H1 (cell line): ENCODE measurements around the gene RABGGTA. TPM values are rescaled to one million over a fixed set of nuclear protein-coding genes. Genes with fewer than 3 reads are reported as not detected.

Source experiments
- CTCF ChIA-PET: fragments of 300-600 bp; sonication (Branson Sonifier 250); formaldehyde crosslinking; loops from one replicate; lab custom pipeline; 2021; ENCODE audit not compliant: partially characterized antibody; lab: Charles Lee
- POLR2A ChIA-PET: fragments of 300-600 bp; sonication (Branson Sonifier 250); formaldehyde crosslinking; loops from one replicate; lab custom pipeline; 2021; ENCODE audit warnings: inconsistent platforms; ENCODE audit not compliant: partially characterized antibody; lab: Charles Lee
- DNase-seq, 2 experiments: peaks; one replicate each; pipeline versions ENCODE4 v3.0.0 to v3.0.0-alpha.2; 2010 to 2022; ENCODE audit warnings: low spot score in 2 of 2, low read depth in 1 of 2, mixed read lengths in 1 of 2
- FAIRE-seq: peaks from 2 replicates; lab custom pipeline; 2011; peaks lifted over from hg19 to GRCh38; lab: Jason Lieb, UNC
- H2AFZ ChIP-seq: 2 replicates; pipeline ENCODE4 v1.8.1; 2012; ENCODE audit warnings: low read length, inconsistent platforms
- H2AK5ac ChIP-seq: 2 replicates; pipeline ENCODE4 v1.6.1; 2013; ENCODE audit warnings: low read depth, low read length
- H2BK120ac ChIP-seq: replicated peaks from 2 replicates; pipeline ENCODE3; 2013; ENCODE audit warnings: low read depth, low read length, inconsistent platforms
- H2BK12ac ChIP-seq: 2 replicates; pipeline ENCODE4 v1.6.1; 2013; ENCODE audit warnings: low read depth, low read length
- H2BK15ac ChIP-seq: 2 replicates; pipeline ENCODE4 v1.6.1; 2013; ENCODE audit warnings: low read length
- H2BK20ac ChIP-seq: 2 replicates; pipeline ENCODE4 v1.6.1; 2013; ENCODE audit warnings: low read length
- H2BK5ac ChIP-seq: 2 replicates; pipeline ENCODE4 v1.6.1; 2013; ENCODE audit warnings: low read depth, low read length
- H3K14ac ChIP-seq: 2 replicates; pipeline ENCODE4 v1.6.1; 2013; ENCODE audit warnings: inconsistent platforms; ENCODE audit not compliant: insufficient read length
- H3K18ac ChIP-seq: 2 replicates; pipeline ENCODE4 v1.6.1; 2013; ENCODE audit warnings: low read length; ENCODE audit errors: extremely low read depth
- H3K23ac ChIP-seq: 2 replicates; pipeline ENCODE4 v1.6.1; 2013; ENCODE audit warnings: inconsistent platforms; ENCODE audit not compliant: insufficient read length
- H3K23me2 ChIP-seq: 2 replicates; pipeline ENCODE4 v1.6.1; 2013; ENCODE audit warnings: low read depth, low read length
- H3K27ac ChIP-seq: 2 replicates; pipeline ENCODE4 v1.6.1; 2011; ENCODE audit warnings: low read depth, low read length, inconsistent platforms
- H3K27me3 ChIP-seq, 4 experiments: replicated peaks in 1 of 4; 1 replicate in 1 of 4; 2 replicates in 3 of 4; pipeline versions ENCODE4 v1.6.1 to v1.8.1; 2011 to 2013; ENCODE audit warnings: low read length in 3 of 4, mild to moderate bottlenecking in 3 of 4, inconsistent platforms in 2 of 4, mixed read lengths in 2 of 4, moderate library complexity in 1 of 4; ENCODE audit not compliant: control insufficient read depth in 3 of 4, insufficient read depth in 3 of 4; ENCODE audit errors: extremely low read depth in 1 of 4
- H3K36me3 ChIP-seq, 4 experiments: 2 replicates each; pipeline versions ENCODE4 v1.6.1 to v1.8.1; 2011 to 2013; ENCODE audit warnings: mild to moderate bottlenecking in 4 of 4, low read length in 3 of 4, moderate library complexity in 2 of 4, control low read depth in 1 of 4, inconsistent platforms in 1 of 4; ENCODE audit not compliant: insufficient read depth in 4 of 4, control insufficient read depth in 2 of 4
- H3K4ac ChIP-seq: replicated peaks from 2 replicates; pipeline ENCODE3; 2013; ENCODE audit warnings: low read length, low read depth, mixed read lengths, inconsistent platforms; ENCODE audit not compliant: insufficient read length
- H3K4me1 ChIP-seq, 4 experiments: replicated peaks in 1 of 4; 1 replicate in 1 of 4; 2 replicates in 3 of 4; pipeline versions ENCODE4 v1.6.1 to v1.8.1; 2011 to 2013; ENCODE audit warnings: low read length in 3 of 4, inconsistent platforms in 2 of 4, mixed read lengths in 1 of 4; ENCODE audit not compliant: insufficient read depth in 4 of 4, control insufficient read depth in 3 of 4
- H3K4me2 ChIP-seq, 2 experiments: 2 replicates each; pipeline versions ENCODE4 v1.6.1 to v1.8.1; 2011 to 2013; ENCODE audit warnings: low read depth in 2 of 2, low read length in 2 of 2, control low read depth in 1 of 2, inconsistent platforms in 1 of 2, mild to moderate bottlenecking in 1 of 2; ENCODE audit not compliant: insufficient read depth in 1 of 2
- H3K4me3 ChIP-seq, 4 experiments: fragments of 200-600, 300-600 bp in 1 of 4; sonication (generic), shearing (Covaris generic), sonication (Bioruptor Twin) in 1 of 4; 2 replicates each; pipeline versions ENCODE4 v1.5.1 to v1.8.1; 2011 to 2016; ENCODE audit warnings: low read length in 4 of 4, low read depth in 3 of 4, control low read depth in 2 of 4, inconsistent platforms in 2 of 4, mild to moderate bottlenecking in 2 of 4, mixed read lengths in 1 of 4, moderate library complexity in 1 of 4; ENCODE audit not compliant: insufficient read depth in 2 of 4; ENCODE audit errors: extremely low read depth in 1 of 4
- H3K56ac ChIP-seq: replicated peaks from 2 replicates; pipeline ENCODE3; 2013; ENCODE audit warnings: low read depth, mild to moderate bottlenecking, mixed read lengths, low read length, inconsistent platforms; ENCODE audit not compliant: insufficient read length
- H3K79me1 ChIP-seq: 2 replicates; pipeline ENCODE4 v1.6.1; 2013; ENCODE audit warnings: low read depth, low read length, control low read depth
- H3K79me2 ChIP-seq, 2 experiments: 2 replicates each; pipeline versions ENCODE4 v1.6.1 to v1.8.1; 2012 to 2013; ENCODE audit warnings: low read length in 2 of 2, mild to moderate bottlenecking in 2 of 2, inconsistent platforms in 1 of 2; ENCODE audit not compliant: insufficient read depth in 2 of 2, control insufficient read depth in 1 of 2
- H3K9ac ChIP-seq, 4 experiments: replicated peaks in 1 of 4; 1 replicate in 1 of 4; 2 replicates in 3 of 4; pipeline versions ENCODE4 v1.6.1 to v1.8.1; 2011 to 2013; ENCODE audit warnings: low read depth in 3 of 4, low read length in 3 of 4, control low read depth in 2 of 4, mild to moderate bottlenecking in 2 of 4, moderate library complexity in 2 of 4, inconsistent platforms in 1 of 4; ENCODE audit errors: extremely low read depth in 1 of 4
- H3K9me3 ChIP-seq, 2 experiments: 2 replicates each; pipeline versions ENCODE4 v1.6.1 to v1.8.1; 2012 to 2013; ENCODE audit warnings: mild to moderate bottlenecking in 2 of 2, moderate library complexity in 2 of 2, control low read depth in 1 of 2, inconsistent platforms in 1 of 2, low read depth in 1 of 2, low read length in 1 of 2, mixed read lengths in 1 of 2; ENCODE audit not compliant: insufficient read depth in 2 of 2
- H4K20me1 ChIP-seq, 2 experiments: replicated peaks in 1 of 2; 2 replicates each; pipeline versions ENCODE3 to v1.8.1; 2011 to 2013; ENCODE audit warnings: inconsistent platforms in 2 of 2, low read length in 2 of 2, mild to moderate bottlenecking in 1 of 2; ENCODE audit not compliant: insufficient read depth in 2 of 2, control insufficient read depth in 1 of 2
- H4K5ac ChIP-seq: 2 replicates; pipeline ENCODE4 v1.6.1; 2013; ENCODE audit warnings: low read length, low read depth, mixed read lengths, inconsistent platforms; ENCODE audit not compliant: insufficient read length
- H4K8ac ChIP-seq: 2 replicates; pipeline ENCODE4 v1.8.0; 2013; ENCODE audit warnings: mild to moderate bottlenecking, moderate library complexity, low read length, inconsistent platforms; ENCODE audit not compliant: insufficient read depth; ENCODE audit errors: extremely low read depth
- H4K91ac ChIP-seq: replicated peaks from 2 replicates; pipeline ENCODE3; 2013; ENCODE audit warnings: low read length, mixed read lengths, inconsistent platforms; ENCODE audit not compliant: insufficient read length
- CBX8 ChIP-seq: fragments of 300-800, 300-1000 bp; sonication (generic); IDR thresholded peaks from 2 replicates; pipeline ENCODE4 v1.7.1; 2016; ENCODE audit warnings: low read depth, low read length, borderline replicate concordance
- CEBPB ChIP-seq: IDR thresholded peaks from 2 replicates; pipeline ENCODE4 v1.6.1; 2012; ENCODE audit warnings: low read depth, low read length
- E2F6 ChIP-seq: IDR thresholded peaks from 2 replicates; pipeline ENCODE4 v1.6.1; 2012; ENCODE audit warnings: inconsistent platforms
- FOSL1 ChIP-seq: IDR thresholded peaks from 2 replicates; pipeline ENCODE4 v1.6.1; 2011; ENCODE audit warnings: mild to moderate bottlenecking, low read depth, low read length, moderate library complexity; ENCODE audit not compliant: insufficient read depth
- GTF2F1 ChIP-seq: IDR thresholded peaks from 2 replicates; pipeline ENCODE4 v1.6.1; 2012; ENCODE audit warnings: low read depth, low read length, improper control_type of control experiment, borderline replicate concordance
- HDAC2 ChIP-seq, 2 experiments: fragments of 300-600 bp in 1 of 2; sonication (generic) in 1 of 2; IDR thresholded peaks; 2 replicates each; pipeline ENCODE4 v1.6.1; 2011 to 2012; ENCODE audit warnings: low read depth in 2 of 2, low read length in 2 of 2, mild to moderate bottlenecking in 2 of 2, moderate library complexity in 2 of 2, borderline replicate concordance in 1 of 2, inconsistent platforms in 1 of 2
- KDM5A ChIP-seq: fragments of 200-600 bp; IDR thresholded peaks from 2 replicates; pipeline ENCODE4 v1.7.1; 2012; ENCODE audit warnings: mild to moderate bottlenecking, low read length, inconsistent platforms, mixed read lengths
- MAFK ChIP-seq: IDR thresholded peaks from 2 replicates; pipeline ENCODE4 v1.6.1; 2012; ENCODE audit warnings: low read depth, mild to moderate bottlenecking, improper control_type of control experiment, low read length
- POLR2A ChIP-seq, 2 experiments: IDR thresholded peaks; 1 replicate in 1 of 2; 2 replicates in 1 of 2; pipeline ENCODE4 v1.6.1; 2011; ENCODE audit warnings: low read depth in 2 of 2, low read length in 2 of 2, mild to moderate bottlenecking in 2 of 2; ENCODE audit errors: control extremely low read depth in 1 of 2
- RBBP5 ChIP-seq: IDR thresholded peaks from 2 replicates; pipeline ENCODE4 v1.7.1; 2012; ENCODE audit warnings: low read depth, mild to moderate bottlenecking, inconsistent platforms, low read length, moderate library complexity, borderline replicate concordance
- RXRA ChIP-seq: IDR thresholded peaks from 2 replicates; pipeline ENCODE4 v1.6.1; 2011; ENCODE audit warnings: low read depth, mild to moderate bottlenecking, low read length, moderate library complexity; ENCODE audit not compliant: insufficient read depth
- SUZ12 ChIP-seq: fragments of 200-600 bp; sonication (generic); IDR thresholded peaks from 2 replicates; pipeline ENCODE4 v1.6.1; 2012; ENCODE audit warnings: mild to moderate bottlenecking, inconsistent platforms, low read length, moderate library complexity, mixed read lengths
- WGBS, 2 experiments: shearing (Covaris generic) in 1 of 2; methylation state at CpG; one replicate each; pipeline versions ENCODE4 v1.1.6 to v1.1.7; 2013 to 2015; ENCODE audit warnings: low lambda C conversion rate in 2 of 2, mixed read lengths in 2 of 2, inconsistent platforms in 1 of 2, low coverage in 1 of 2, missing lambda C conversion rate in 1 of 2; ENCODE audit not compliant: insufficient replicate concordance in 2 of 2, insufficient coverage in 1 of 2, insufficient read length in 1 of 2; ENCODE audit errors: extremely low coverage in 1 of 2, missing lambda C conversion rate in 1 of 2; 5-methylcytosine and 5-hydroxymethylcytosine counted together
- polyA plus RNA-seq, 7 experiments: library from polyadenylated mRNA; depleted of rRNA in 3 of 7; stranded (reverse) in 5 of 7; unstranded in 2 of 7; fragments of >200 nt in 5 of 7; fragments of 200-250 nt in 2 of 7; gene quantifications; 1 replicate in 5 of 7; 2 replicates in 1 of 7; 4 replicates in 1 of 7; pipeline versions ENCODE4 v1.2.1 to v1.2.3, GENCODE V29; 2011 to 2013; ENCODE audit warnings: missing spikeins in 2 of 7, mixed read lengths in 2 of 7
- total RNA-seq: library from RNA; stranded (reverse); fragmentation: NEBNext Ultra II Directional; extraction: Animal tissue kit (Norgen Biotek cat#: 25700); gene quantifications from 2 replicates; pipeline ENCODE4 v1.2.1, GENCODE V29; 2021
- TF ChIP-seq, protein P1 (sequence below): IDR thresholded peaks from 2 replicates; pipeline ENCODE4 v1.6.1; 2012; ENCODE audit warnings: inconsistent platforms

The RABGGTA gene
- total and polyA plus RNA-seq, 2 of the 8 experiments (the other 6 are each of a cell fraction or from before 2014, with no cell fraction given): 16.0 to 49.8 TPM

GRCh38 chr14:24310265-24310645 is 38.9 kb upstream of the RABGGTA start:
- H3K79me1 ChIP-seq: no peaks in the 10 kb centered on the region
- H3K14ac ChIP-seq: no peak overlapping the region
- FAIRE-seq: no peak
- peaks cover 1% of the 10 kb centered on the region; the same call in 1 of the 2 replicates for H3K23me2 ChIP-seq
- no peaks in the 10 kb centered on the region for H3K27me3 ChIP-seq
- no peak overlapping the region for H2BK15ac ChIP-seq
- no peak overlapping the region for H2AFZ ChIP-seq
- H3K27ac ChIP-seq: no peak overlapping the region
- H3K23ac ChIP-seq: no peak overlapping the region
- H2BK20ac ChIP-seq: no peak overlapping the region
- peaks cover 9 to 17% (median 13%) of the 10 kb centered on the region in 4 experiments; a peak in 5 of 8 replicates for H3K36me3 ChIP-seq
- no peak overlapping the region for H2BK12ac ChIP-seq
- no peak overlapping the region for H4K5ac ChIP-seq
- H3K18ac ChIP-seq: no peak overlapping the region
- DNase-seq: no peak
- H3K4ac ChIP-seq: no peak overlapping the region
- no peak overlapping the region for H3K9ac ChIP-seq
- H2BK120ac ChIP-seq: no peak overlapping the region
- WGBS, 2 experiments: 91% methylated on average over 5 of the region's 5 CpGs; no CpG with 5 or more reads in 1 of the 2 experiments
- H3K79me2 ChIP-seq: no peaks in the 10 kb centered on the region
- H2BK5ac ChIP-seq: no peak overlapping the region
- no peak overlapping the region for H4K91ac ChIP-seq
- no peak overlapping the region for H3K56ac ChIP-seq
- H3K4me1 ChIP-seq: no peaks in the 10 kb centered on the region
- CTCF ChIA-PET: interaction anchor here (1.3 to 15.8 kb wide), 7 partner anchors 11 to 121 kb away, joined by 4 to 173 read pairs (median 36); partner anchors contain the start of genes ADCY4, DHRS1, NOP9 and RABGGTA
- H4K8ac ChIP-seq: no peak overlapping the region
- no peak overlapping the region for H2AK5ac ChIP-seq
- POLR2A ChIA-PET: interaction anchor here (1.0 to 5.1 kb wide), 5 partner anchors 11 to 131 kb away, joined by 3 to 35 read pairs (median 6); partner anchors contain the start of genes DHRS1 and NOP9
- no peak overlapping the region for H3K4me3 ChIP-seq
- H4K20me1 ChIP-seq: peaks cover 2 to 8% of the 10 kb centered on the region in 2 experiments
- no peaks in the 10 kb centered on the region for H3K9me3 ChIP-seq
- no peak overlapping the region for H3K4me2 ChIP-seq
- TF ChIP-seq, protein P1, sequence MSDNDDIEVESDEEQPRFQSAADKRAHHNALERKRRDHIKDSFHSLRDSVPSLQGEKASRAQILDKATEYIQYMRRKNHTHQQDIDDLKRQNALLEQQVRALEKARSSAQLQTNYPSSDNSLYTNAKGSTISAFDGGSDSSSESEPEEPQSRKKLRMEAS: no peak
- TF ChIP-seq CBX8 (no peak), RXRA (no peak), E2F6 (no peak), MAFK (no peak), GTF2F1 (no peak), HDAC2 (IDR thresholded peaks at IDR 0.05; ENCODE audit: borderline replicate concordance in 1 of 2, low read depth in 2 of 2, low read length in 2 of 2) (no peak), FOSL1 (no peak), CEBPB (no peak), POLR2A (IDR thresholded peaks at IDR 0.05; ENCODE audit: control extremely low read depth in 1 of 2, low read depth in 2 of 2, low read length in 2 of 2) (no peak), SUZ12 (no peak), RBBP5 (no peak), KDM5A (no peak)
